Spleen (tissue), 11 donors: ENCODE data around the gene HS6ST2. TPM values are rescaled to one million over a fixed set of nuclear protein-coding genes. Genes with fewer than 3 reads are reported as not detected.

Source experiments
- DNase-seq: peaks from one replicate; pipeline ENCODE4 v3.0.0-alpha.2; 2020
- H3K27ac ChIP-seq, 8 donors: fragments of 200-600 bp; sonication (generic) in 7 of 8; 1 replicate in 4 of 8; 2 replicates in 4 of 8; pipeline versions ENCODE4 v1.5.0 to v1.8.0; 2016 to 2021; ENCODE audit warnings: inconsistent platforms in 4 of 8, mild to moderate bottlenecking in 4 of 8, moderate library complexity in 1 of 8
- H3K27me3 ChIP-seq, 7 donors: fragments of 200-600 bp; sonication (generic) in 6 of 7; replicated peaks in 1 of 7; 1 replicate in 4 of 7; 2 replicates in 3 of 7; pipeline versions ENCODE4 v1.5.0 to v1.8.0; 2016 to 2021; ENCODE audit warnings: inconsistent platforms in 3 of 7, mild to moderate bottlenecking in 1 of 7
- H3K36me3 ChIP-seq, 6 donors: fragments of 200-600 bp; sonication (generic) in 5 of 6; 1 replicate in 4 of 6; 2 replicates in 2 of 6; pipeline versions ENCODE4 v1.5.0 to v1.8.0; 2016 to 2021; ENCODE audit warnings: inconsistent platforms in 2 of 6
- H3K4me1 ChIP-seq, 6 donors: fragments of 200-600 bp; sonication (generic) in 5 of 6; 1 replicate in 3 of 6; 2 replicates in 3 of 6; pipeline versions ENCODE4 v1.5.0 to v1.8.0; 2016 to 2021; ENCODE audit warnings: inconsistent platforms in 3 of 6
- H3K4me3 ChIP-seq, 8 donors: fragments of 200-600 bp; sonication (generic) in 7 of 8; 1 replicate in 4 of 8; 2 replicates in 4 of 8; pipeline versions ENCODE4 v1.5.0 to v1.8.0; 2016 to 2021; ENCODE audit warnings: inconsistent platforms in 4 of 8, mild to moderate bottlenecking in 4 of 8, moderate library complexity in 2 of 8
- H3K9me3 ChIP-seq, 8 donors: fragments of 200-600 bp; sonication (generic) in 7 of 8; 1 replicate in 4 of 8; 2 replicates in 4 of 8; pipeline versions ENCODE4 v1.5.0 to v1.8.0; 2016 to 2021; ENCODE audit warnings: inconsistent platforms in 4 of 8
- POLR2A ChIP-seq, 3 donors: fragments of 450-650 bp; IDR thresholded peaks; one replicate each; pipeline ENCODE4 v1.5.1; 2017; ENCODE audit warnings: antibody characterized with exemption in 3 of 3, mild to moderate bottlenecking in 1 of 3
- POLR2AphosphoS5 ChIP-seq, 3 donors: sonication (generic); formaldehyde crosslinking; IDR thresholded peaks; one replicate each; pipeline ENCODE4 v1.5.1; 2017; ENCODE audit warnings: antibody characterized with exemption in 3 of 3
- WGBS, 5 donors: extraction: QIAGEN DNeasy Blood & Tissue Kit in 3 of 5; methylation state at CpG; one replicate each; pipeline versions ENCODE4 v1.1.5 to v1.1.7; 2013 to 2018; 5-methylcytosine and 5-hydroxymethylcytosine counted together
- intact Hi-C: fragments of 100-400 bp; cut with DNase I; formaldehyde crosslinking; loops from one replicate; pipeline ENCODE4 v1.15.0; 2023; ENCODE audit warnings: low total_unique reads
- polyA plus RNA-seq, 3 donors: library from polyadenylated mRNA; stranded (reverse); fragments of 200-250 nt; gene quantifications; one replicate each; pipeline ENCODE4 v1.2.1, GENCODE V29; 2013
- total RNA-seq, 7 donors: library from RNA; depleted of rRNA in 3 of 7; stranded (reverse); fragments of >200 nt in 3 of 7; fragmentation: NEBNext Ultra II Directional in 4 of 7; extraction: Animal tissue kit (Norgen Biotek cat#: 25700) in 4 of 7; gene quantifications; one replicate each; pipeline versions ENCODE4 v1.1.0 to v1.2.1, GENCODE V29; 2016 to 2021
- TF ChIP-seq, protein P1 (sequence below), 11 experiments: fragments of 200-600 bp in 7 of 11; fragments of 450-650 bp in 4 of 11; sonication (generic) in 4 of 11; IDR thresholded peaks in 8 of 11; conservative IDR thresholded peaks in 3 of 11; 1 replicate in 7 of 11; 2 replicates in 4 of 11; pipeline versions ENCODE4 v1.4.0 to v1.8.0; 2016 to 2021; ENCODE audit warnings: antibody characterized with exemption in 11 of 11, inconsistent platforms in 4 of 11, mild to moderate bottlenecking in 1 of 11
- donor health status: healthy with polysubstance abuse.
- donor health status: DM: no; HTN: no; CAD: no; lungs with moderate emphysema.
- donor health status: DM: no; HTN: no; CAD: no.
- donor health status: Bipolar disorder and iron deficiency.
- donor health status: healthy.
- donor health status: DM: no; HTN: no; CAD: no.
- donor health status: DM: yes; HTN: yes; CAD: no.

Gene HS6ST2
- total and polyA plus RNA-seq, 10 donors = 0.02 to 0.20 (median 0.09) TPM; not detected in 7

- 82 to 89% (median 84%) methylated on average over 3 to 5 of the region's 5 CpGs for WGBS, 5 donors
- Histone ChIP-seq H3K4me3 (no peak overlapping the region), H3K36me3 (no peaks in the 10 kb centered on the region), H3K9me3 (no peaks in the 10 kb centered on the region), H3K4me1 (no peaks in the 10 kb centered on the region), H3K27me3 (peaks cover 0 to 4% (median 0%) of the 10 kb centered on the region in 7 donors), H3K27ac (no peak overlapping the region)
- no peak for DNase-seq
- no peak for TF ChIP-seq POLR2A (IDR thresholded peaks at IDR 0.05)
- intact Hi-C loops = no loop called here
These were observed 34.0 kb downstream of the HS6ST2 start for GRCh38 chrX:132924426-132924825.

DNA sequence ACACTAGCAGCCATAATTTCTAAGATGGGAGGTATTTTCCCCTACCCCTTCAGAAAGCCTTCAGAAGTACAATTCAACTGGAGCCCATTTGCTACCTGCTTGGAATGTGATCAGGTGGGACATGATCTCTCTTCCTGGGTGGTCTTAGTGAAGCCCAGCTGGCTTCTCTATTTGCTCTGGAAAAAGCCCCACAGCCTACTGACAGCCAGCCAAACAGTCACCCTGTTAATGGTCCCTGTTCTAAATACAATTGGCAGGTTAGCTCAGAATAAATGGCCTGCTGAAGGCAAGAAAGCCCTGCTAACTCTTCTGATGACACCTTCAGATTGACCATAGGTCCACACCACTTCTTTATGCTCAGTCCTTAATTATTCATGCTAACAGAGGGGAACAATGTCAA, 39.9 kb downstream of the HS6ST2 start:
- H3K36me3 ChIP-seq = no peaks in the 10 kb centered on the region
- TF ChIP-seq POLR2AphosphoS5 (IDR thresholded peaks at IDR 0.05) = no peak
- TF ChIP-seq, protein P1, sequence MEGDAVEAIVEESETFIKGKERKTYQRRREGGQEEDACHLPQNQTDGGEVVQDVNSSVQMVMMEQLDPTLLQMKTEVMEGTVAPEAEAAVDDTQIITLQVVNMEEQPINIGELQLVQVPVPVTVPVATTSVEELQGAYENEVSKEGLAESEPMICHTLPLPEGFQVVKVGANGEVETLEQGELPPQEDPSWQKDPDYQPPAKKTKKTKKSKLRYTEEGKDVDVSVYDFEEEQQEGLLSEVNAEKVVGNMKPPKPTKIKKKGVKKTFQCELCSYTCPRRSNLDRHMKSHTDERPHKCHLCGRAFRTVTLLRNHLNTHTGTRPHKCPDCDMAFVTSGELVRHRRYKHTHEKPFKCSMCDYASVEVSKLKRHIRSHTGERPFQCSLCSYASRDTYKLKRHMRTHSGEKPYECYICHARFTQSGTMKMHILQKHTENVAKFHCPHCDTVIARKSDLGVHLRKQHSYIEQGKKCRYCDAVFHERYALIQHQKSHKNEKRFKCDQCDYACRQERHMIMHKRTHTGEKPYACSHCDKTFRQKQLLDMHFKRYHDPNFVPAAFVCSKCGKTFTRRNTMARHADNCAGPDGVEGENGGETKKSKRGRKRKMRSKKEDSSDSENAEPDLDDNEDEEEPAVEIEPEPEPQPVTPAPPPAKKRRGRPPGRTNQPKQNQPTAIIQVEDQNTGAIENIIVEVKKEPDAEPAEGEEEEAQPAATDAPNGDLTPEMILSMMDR (IDR thresholded peaks at IDR 0.05 in 8 of 11, conservative IDR thresholded peaks at IDR 0.05 in 3 of 11) = no peak
- no peak for TF ChIP-seq POLR2A (IDR thresholded peaks at IDR 0.05)
- peaks cover 0 to 3% (median 0%) of the 10 kb centered on the region in 7 donors for H3K27me3 ChIP-seq
- no peak for DNase-seq
- no peak overlapping the region for H3K4me3 ChIP-seq
- no peaks in the 10 kb centered on the region for H3K4me1 ChIP-seq
- no peaks in the 10 kb centered on the region for H3K9me3 ChIP-seq
- intact Hi-C loops = no loop called here
- H3K27ac ChIP-seq = no peak overlapping the region

DNA sequence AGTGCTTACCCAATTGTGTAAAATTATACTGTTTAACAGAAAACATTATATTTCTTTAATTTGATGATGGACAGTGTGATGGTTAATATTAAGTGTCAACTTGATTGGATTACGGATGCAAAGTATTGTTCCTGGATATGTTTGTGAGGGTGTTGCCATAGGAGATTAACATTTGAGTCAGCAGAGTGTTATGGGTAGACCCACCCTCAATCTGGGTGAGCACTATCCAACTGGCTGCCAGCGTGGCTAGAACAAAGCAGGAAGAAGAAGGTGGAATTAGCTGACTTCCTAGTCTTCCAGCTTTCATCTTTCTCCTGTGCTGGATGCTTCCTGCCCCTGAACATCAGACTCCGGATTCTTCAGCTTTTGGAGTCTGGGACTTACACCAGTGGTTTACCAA, 42.1 kb downstream of the HS6ST2 start:
- peaks cover 0 to 5% (median 0%) of the 10 kb centered on the region in 7 donors for H3K27me3 ChIP-seq
- H3K36me3 ChIP-seq = no peaks in the 10 kb centered on the region
- no peak for DNase-seq
- H3K9me3 ChIP-seq = peaks cover 0 to 8% (median 0%) of the 10 kb centered on the region in 8 donors
- intact Hi-C loops = no loop called here
- no peak overlapping the region for H3K27ac ChIP-seq
- no peak overlapping the region for H3K4me3 ChIP-seq
- TF ChIP-seq, protein P1 (IDR thresholded peaks at IDR 0.05 in 8 of 11, conservative IDR thresholded peaks at IDR 0.05 in 3 of 11) = no peak
- TF ChIP-seq POLR2AphosphoS5 (IDR thresholded peaks at IDR 0.05) (no peak), POLR2A (IDR thresholded peaks at IDR 0.05) (no peak)
- no peaks in the 10 kb centered on the region for H3K4me1 ChIP-seq
- WGBS, 5 donors = 77 to 91% (median 81%) methylated on average over 3 of the region's 3 CpGs

DNA sequence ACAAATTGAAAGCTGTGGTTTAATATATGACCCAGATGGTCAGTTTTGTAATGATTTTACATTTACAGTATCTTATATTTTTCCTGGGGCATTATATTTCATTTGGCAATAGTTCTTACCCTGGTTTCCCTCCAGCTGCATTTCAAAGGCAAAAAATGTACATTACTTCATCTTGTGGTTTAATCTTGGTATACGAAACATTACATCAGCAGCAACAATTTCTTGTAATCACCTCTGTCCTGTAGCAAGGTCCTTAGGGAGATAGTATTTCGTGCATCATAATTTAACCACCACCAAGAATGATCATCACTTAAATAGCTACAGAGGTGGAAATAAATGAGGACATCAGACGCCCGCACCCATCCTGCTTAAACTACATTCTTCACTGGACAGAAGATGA, 48.8 kb downstream of the HS6ST2 start:
- no peak for DNase-seq
- no peaks in the 10 kb centered on the region for H3K4me1 ChIP-seq
- peaks cover 0 to 8% (median 0%) of the 10 kb centered on the region in 8 donors for H3K9me3 ChIP-seq
- H3K27ac ChIP-seq = no peak overlapping the region
- TF ChIP-seq, protein P1 (IDR thresholded peaks at IDR 0.05 in 8 of 11, conservative IDR thresholded peaks at IDR 0.05 in 3 of 11) = no peak
- TF ChIP-seq POLR2A (IDR thresholded peaks at IDR 0.05) = no peak
- TF ChIP-seq POLR2AphosphoS5 (IDR thresholded peaks at IDR 0.05) = no peak
- intact Hi-C loops = no loop called here
- no peaks in the 10 kb centered on the region for H3K36me3 ChIP-seq
- 70 to 87% (median 76%) methylated on average over 4 of the region's 4 CpGs for WGBS, 5 donors
- peaks cover 0 to 5% (median 0%) of the 10 kb centered on the region in 7 donors for H3K27me3 ChIP-seq
- no peak overlapping the region for H3K4me3 ChIP-seq

DNA sequence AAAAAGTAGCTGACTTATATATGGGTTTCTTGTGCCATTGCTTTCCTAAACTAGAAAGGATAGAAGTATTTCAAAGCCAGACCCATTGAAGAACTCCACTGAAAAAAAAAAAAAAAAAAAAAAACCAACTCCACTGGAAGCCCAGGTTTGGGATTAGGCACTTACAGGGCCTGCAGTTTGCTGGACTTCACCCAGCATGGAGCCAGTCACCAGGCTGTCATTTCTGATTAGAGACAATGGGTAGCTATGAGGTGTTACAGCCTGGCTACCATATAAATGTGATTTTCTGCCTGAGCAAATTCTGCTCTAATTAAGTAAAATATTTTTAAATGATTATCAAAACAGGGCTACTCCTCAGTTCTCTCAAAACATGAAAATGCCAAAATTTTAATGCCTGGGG, 49.5 kb downstream of the HS6ST2 start:
- Histone ChIP-seq H3K4me3 (no peak overlapping the region), H3K27ac (no peak overlapping the region), H3K27me3 (peaks cover 0 to 5% (median 0%) of the 10 kb centered on the region in 7 donors), H3K9me3 (peaks cover 0 to 8% (median 0%) of the 10 kb centered on the region in 8 donors), H3K4me1 (no peaks in the 10 kb centered on the region), H3K36me3 (no peaks in the 10 kb centered on the region)
- no peak for TF ChIP-seq POLR2AphosphoS5 (IDR thresholded peaks at IDR 0.05)
- TF ChIP-seq POLR2A (IDR thresholded peaks at IDR 0.05) = no peak
- TF ChIP-seq, protein P1 (IDR thresholded peaks at IDR 0.05 in 8 of 11, conservative IDR thresholded peaks at IDR 0.05 in 3 of 11) = no peak
- no peak for DNase-seq
- intact Hi-C loops = no loop called here
